GM23338 (cell line): ENCODE measurements around the gene ATP8B4. TPM values are rescaled to one million over a fixed set of nuclear protein-coding genes. Genes with fewer than 3 reads are reported as not detected.

Experiments
- ATAC-seq: fragments of 200-7000 bp; cut with Tn5 transposase; 3 replicates; pipeline ENCODE4 v1.9.1; 2020
- DNase-seq: peaks from one replicate; pipeline ENCODE4 v3.0.0-alpha.2; 2015; ENCODE audit warnings: low spot score
- H2AFZ ChIP-seq: fragments of 200-600 bp; sonication (generic); 2 replicates; pipeline ENCODE4 v1.8.0; 2016; ENCODE audit warnings: antibody characterized with exemption, mild to moderate bottlenecking, moderate library complexity
- H3F3A ChIP-seq: fragments of 200-600 bp; sonication (generic); replicated peaks from 2 replicates; pipeline ENCODE4 v1.8.0; 2017; ENCODE audit warnings: antibody characterized with exemption, mixed run types, low read depth
- H3K27ac ChIP-seq: fragments of 200-600 bp; sonication (generic); 2 replicates; pipeline ENCODE4 v1.6.1; 2016; ENCODE audit warnings: low read depth
- H3K27me3 ChIP-seq: fragments of 200-600 bp; sonication (generic); 2 replicates; pipeline ENCODE4 v1.8.0; 2016; ENCODE audit warnings: mild to moderate bottlenecking, mixed run types, moderate library complexity; ENCODE audit not compliant: insufficient read depth
- H3K36me3 ChIP-seq: fragments of 200-600 bp; sonication (generic); 2 replicates; pipeline ENCODE4 v1.8.0; 2016; ENCODE audit warnings: mild to moderate bottlenecking; ENCODE audit not compliant: insufficient read depth
- H3K4me1 ChIP-seq: fragments of 200-600 bp; sonication (generic); 2 replicates; pipeline ENCODE4 v1.8.0; 2016; ENCODE audit warnings: mild to moderate bottlenecking, moderate library complexity; ENCODE audit not compliant: insufficient read depth
- H3K4me2 ChIP-seq: fragments of 200-600 bp; sonication (generic); 2 replicates; pipeline ENCODE4 v1.7.1; 2017; ENCODE audit warnings: mixed run types
- H3K4me3 ChIP-seq: fragments of 200-600 bp; sonication (generic); 2 replicates; pipeline ENCODE4 v1.6.1; 2016; ENCODE audit warnings: mixed run types
- H3K79me2 ChIP-seq: fragments of 200-600 bp; sonication (generic); replicated peaks from 2 replicates; pipeline ENCODE4 v1.8.0; 2017; ENCODE audit warnings: mild to moderate bottlenecking; ENCODE audit not compliant: insufficient read depth
- H3K9me2 ChIP-seq: fragments of 200-600 bp; sonication (generic); 2 replicates; pipeline ENCODE4 v1.8.0; 2017; ENCODE audit not compliant: insufficient read depth
- H4K20me1 ChIP-seq: fragments of 200-600 bp; sonication (generic); replicated peaks from 2 replicates; pipeline ENCODE4 v1.8.0; 2017; ENCODE audit warnings: mild to moderate bottlenecking; ENCODE audit not compliant: insufficient read depth
- H3K27ac Mint-ChIP-seq: 2 replicates; pipeline ENCODE4 v1.8.0; 2020; ENCODE audit warnings: inconsistent platforms, mild to moderate bottlenecking, moderate library complexity, mixed read lengths
- H3K27me3 Mint-ChIP-seq: 3 replicates; pipeline ENCODE4 v1.8.0; 2022; ENCODE audit warnings: low read depth, mild to moderate bottlenecking, moderate library complexity, mixed read lengths, inconsistent platforms; ENCODE audit not compliant: insufficient read depth, poor library complexity
- H3K36me3 Mint-ChIP-seq: 3 replicates; pipeline ENCODE4 v1.8.0; 2021; ENCODE audit warnings: low read depth, mild to moderate bottlenecking, inconsistent platforms, moderate library complexity, mixed read lengths
- H3K4me1 Mint-ChIP-seq: 3 replicates; pipeline ENCODE4 v1.8.0; 2020; ENCODE audit warnings: mild to moderate bottlenecking, inconsistent platforms, mixed read lengths
- H3K4me3 Mint-ChIP-seq: 3 replicates; pipeline ENCODE4 v1.8.0; 2021; ENCODE audit warnings: moderate library complexity, mild to moderate bottlenecking, inconsistent platforms, mixed read lengths
- H3K9me3 Mint-ChIP-seq: 3 replicates; pipeline ENCODE4 v1.8.0; 2020; ENCODE audit warnings: moderate library complexity, mild to moderate bottlenecking, inconsistent platforms, mixed read lengths
- CREB1 ChIP-seq: fragments of 250-450 bp; sonication (Bioruptor Pico); IDR thresholded peaks from 2 replicates; pipeline ENCODE4 v1.5.0; 2020; ENCODE audit warnings: low read depth, mild to moderate bottlenecking, moderate library complexity
- EZH2 ChIP-seq: fragments of 200-600 bp; sonication (generic); IDR thresholded peaks from one replicate; pipeline ENCODE4 v1.8.0; 2017; ENCODE audit warnings: antibody characterized with exemption, mild to moderate bottlenecking, low read depth; ENCODE audit not compliant: unreplicated experiment
- EZH2phosphoT487 ChIP-seq: fragments of 200-600 bp; sonication (generic); IDR thresholded peaks from one replicate; pipeline ENCODE4 v1.8.1; 2018; ENCODE audit warnings: antibody characterized with exemption; ENCODE audit not compliant: unreplicated experiment
- polyA plus RNA-seq: library from polyadenylated mRNA; unstranded; fragments of >200 nt; fragmentation: Nextera tagmentation; extraction: Ambion mirVana; gene quantifications from 2 replicates; pipeline ENCODE4 v1.2.1, GENCODE V29; 2016
- total RNA-seq: library from RNA; depleted of rRNA; stranded (reverse); fragments of >200 nt; shearing (Covaris generic); gene quantifications from 2 replicates; pipeline ENCODE4 v1.2.3, GENCODE V29; 2014
- TF ChIP-seq, protein P1 (sequence below): fragments of 250-450 bp; sonication (Bioruptor Pico); IDR thresholded peaks from 2 replicates; pipeline ENCODE4 v1.5.0; 2020; ENCODE audit warnings: mild to moderate bottlenecking, moderate library complexity
- TF ChIP-seq, protein P2 (sequence below): IDR thresholded peaks from 2 replicates; pipeline ENCODE4 v1.6.1; 2016; ENCODE audit warnings: antibody characterized with exemption
- TF ChIP-seq, protein P3 (sequence below), 2 experiments: fragments of 200-600 bp in 1 of 2; sonication (generic) in 1 of 2; conservative IDR thresholded peaks; 2 replicates each; pipeline versions ENCODE4 v1.5.1 to v1.6.1; 2016 to 2017; ENCODE audit warnings: antibody characterized with exemption in 2 of 2, low read depth in 2 of 2, mild to moderate bottlenecking in 2 of 2, moderate library complexity in 1 of 2

Gene ATP8B4
- total and polyA plus RNA-seq, 2 experiments from 2014 or later: 0.24 TPM; not detected in 1

DNA sequence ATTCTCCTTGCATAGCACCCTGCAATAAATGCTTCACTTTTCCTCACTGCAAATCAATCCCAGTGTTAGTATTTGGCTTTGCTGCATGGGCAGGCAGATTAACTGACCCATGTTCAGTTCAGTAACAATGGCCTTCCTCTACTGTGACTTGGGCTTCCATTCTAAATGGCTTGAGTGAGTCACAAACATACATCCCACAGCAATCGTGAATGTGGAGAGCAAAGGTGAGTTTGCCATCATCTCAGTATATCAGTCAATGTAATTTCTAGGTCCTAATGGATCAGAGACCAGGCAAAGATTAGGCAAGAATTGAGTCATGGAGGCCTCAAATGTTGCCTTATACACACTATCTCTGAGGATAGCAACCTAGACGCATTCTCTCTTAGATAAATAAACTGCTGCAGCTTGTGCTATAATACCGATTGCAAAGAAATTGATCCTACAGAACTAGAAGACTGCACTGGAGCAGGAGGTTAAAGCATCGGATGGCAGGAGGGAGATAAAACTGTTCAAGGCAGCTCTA lies 8.3 kb upstream of the ATP8B4 start (continued):
- TF ChIP-seq, protein P1, sequence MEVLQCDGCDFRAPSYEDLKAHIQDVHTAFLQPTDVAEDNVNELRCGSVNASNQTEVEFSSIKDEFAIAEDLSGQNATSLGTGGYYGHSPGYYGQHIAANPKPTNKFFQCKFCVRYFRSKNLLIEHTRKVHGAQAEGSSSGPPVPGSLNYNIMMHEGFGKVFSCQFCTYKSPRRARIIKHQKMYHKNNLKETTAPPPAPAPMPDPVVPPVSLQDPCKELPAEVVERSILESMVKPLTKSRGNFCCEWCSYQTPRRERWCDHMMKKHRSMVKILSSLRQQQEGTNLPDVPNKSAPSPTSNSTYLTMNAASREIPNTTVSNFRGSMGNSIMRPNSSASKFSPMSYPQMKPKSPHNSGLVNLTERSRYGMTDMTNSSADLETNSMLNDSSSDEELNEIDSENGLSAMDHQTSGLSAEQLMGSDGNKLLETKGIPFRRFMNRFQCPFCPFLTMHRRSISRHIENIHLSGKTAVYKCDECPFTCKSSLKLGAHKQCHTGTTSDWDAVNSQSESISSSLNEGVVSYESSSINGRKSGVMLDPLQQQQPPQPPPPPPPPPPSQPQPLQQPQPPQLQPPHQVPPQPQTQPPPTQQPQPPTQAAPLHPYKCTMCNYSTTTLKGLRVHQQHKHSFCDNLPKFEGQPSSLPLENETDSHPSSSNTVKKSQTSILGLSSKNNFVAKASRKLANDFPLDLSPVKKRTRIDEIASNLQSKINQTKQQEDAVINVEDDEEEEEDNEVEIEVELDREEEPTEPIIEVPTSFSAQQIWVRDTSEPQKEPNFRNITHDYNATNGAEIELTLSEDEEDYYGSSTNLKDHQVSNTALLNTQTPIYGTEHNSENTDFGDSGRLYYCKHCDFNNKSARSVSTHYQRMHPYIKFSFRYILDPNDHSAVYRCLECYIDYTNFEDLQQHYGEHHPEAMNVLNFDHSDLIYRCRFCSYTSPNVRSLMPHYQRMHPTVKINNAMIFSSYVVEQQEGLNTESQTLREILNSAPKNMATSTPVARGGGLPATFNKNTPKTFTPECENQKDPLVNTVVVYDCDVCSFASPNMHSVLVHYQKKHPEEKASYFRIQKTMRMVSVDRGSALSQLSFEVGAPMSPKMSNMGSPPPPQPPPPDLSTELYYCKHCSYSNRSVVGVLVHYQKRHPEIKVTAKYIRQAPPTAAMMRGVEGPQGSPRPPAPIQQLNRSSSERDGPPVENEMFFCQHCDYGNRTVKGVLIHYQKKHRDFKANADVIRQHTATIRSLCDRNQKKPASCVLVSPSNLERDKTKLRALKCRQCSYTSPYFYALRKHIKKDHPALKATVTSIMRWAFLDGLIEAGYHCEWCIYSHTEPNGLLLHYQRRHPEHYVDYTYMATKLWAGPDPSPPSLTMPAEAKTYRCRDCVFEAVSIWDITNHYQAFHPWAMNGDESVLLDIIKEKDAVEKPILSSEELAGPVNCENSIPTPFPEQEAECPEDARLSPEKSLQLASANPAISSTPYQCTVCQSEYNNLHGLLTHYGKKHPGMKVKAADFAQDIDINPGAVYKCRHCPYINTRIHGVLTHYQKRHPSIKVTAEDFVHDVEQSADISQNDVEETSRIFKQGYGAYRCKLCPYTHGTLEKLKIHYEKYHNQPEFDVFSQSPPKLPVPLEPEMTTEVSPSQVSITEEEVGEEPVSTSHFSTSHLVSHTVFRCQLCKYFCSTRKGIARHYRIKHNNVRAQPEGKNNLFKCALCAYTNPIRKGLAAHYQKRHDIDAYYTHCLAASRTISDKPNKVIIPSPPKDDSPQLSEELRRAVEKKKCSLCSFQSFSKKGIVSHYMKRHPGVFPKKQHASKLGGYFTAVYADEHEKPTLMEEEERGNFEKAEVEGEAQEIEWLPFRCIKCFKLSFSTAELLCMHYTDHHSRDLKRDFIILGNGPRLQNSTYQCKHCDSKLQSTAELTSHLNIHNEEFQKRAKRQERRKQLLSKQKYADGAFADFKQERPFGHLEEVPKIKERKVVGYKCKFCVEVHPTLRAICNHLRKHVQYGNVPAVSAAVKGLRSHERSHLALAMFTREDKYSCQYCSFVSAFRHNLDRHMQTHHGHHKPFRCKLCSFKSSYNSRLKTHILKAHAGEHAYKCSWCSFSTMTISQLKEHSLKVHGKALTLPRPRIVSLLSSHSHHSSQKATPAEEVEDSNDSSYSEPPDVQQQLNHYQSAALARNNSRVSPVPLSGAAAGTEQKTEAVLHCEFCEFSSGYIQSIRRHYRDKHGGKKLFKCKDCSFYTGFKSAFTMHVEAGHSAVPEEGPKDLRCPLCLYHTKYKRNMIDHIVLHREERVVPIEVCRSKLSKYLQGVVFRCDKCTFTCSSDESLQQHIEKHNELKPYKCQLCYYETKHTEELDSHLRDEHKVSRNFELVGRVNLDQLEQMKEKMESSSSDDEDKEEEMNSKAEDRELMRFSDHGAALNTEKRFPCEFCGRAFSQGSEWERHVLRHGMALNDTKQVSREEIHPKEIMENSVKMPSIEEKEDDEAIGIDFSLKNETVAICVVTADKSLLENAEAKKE (CRISPR knock-in tag): no peak
- TF ChIP-seq, protein P2, sequence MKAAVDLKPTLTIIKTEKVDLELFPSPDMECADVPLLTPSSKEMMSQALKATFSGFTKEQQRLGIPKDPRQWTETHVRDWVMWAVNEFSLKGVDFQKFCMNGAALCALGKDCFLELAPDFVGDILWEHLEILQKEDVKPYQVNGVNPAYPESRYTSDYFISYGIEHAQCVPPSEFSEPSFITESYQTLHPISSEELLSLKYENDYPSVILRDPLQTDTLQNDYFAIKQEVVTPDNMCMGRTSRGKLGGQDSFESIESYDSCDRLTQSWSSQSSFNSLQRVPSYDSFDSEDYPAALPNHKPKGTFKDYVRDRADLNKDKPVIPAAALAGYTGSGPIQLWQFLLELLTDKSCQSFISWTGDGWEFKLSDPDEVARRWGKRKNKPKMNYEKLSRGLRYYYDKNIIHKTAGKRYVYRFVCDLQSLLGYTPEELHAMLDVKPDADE: no peak

DNA sequence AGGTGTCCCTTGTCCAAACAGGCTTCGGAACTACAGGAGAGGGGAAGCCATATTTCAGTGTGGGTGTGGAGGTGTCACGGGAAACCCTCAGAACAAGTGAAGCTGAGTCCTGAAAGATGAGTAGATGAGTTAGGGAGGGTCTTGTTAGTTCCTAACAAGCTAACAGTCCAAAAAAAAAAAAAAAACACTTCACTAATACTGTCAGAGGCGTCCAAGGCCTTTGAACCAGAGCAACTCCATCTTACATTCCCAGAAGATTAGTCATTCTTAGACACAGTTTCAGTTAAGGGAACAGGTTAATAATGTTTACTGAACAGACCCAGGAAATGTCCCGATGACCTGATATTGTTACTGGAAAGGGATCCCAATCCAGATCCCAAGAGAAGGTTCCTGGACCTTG lies 7.0 kb upstream of the ATP8B4 start:
- Histone ChIP-seq H2AFZ (no peak overlapping the region), H3F3A (no peaks in the 10 kb centered on the region), H3K27ac (no peak overlapping the region), H3K4me3 (no peak overlapping the region), H3K9me2 (no peaks in the 10 kb centered on the region; the same call in 1 of the 2 replicates), H3K27me3 (no peaks in the 10 kb centered on the region), H3K4me2 (no peak overlapping the region), H3K36me3 (no peaks in the 10 kb centered on the region), H4K20me1 (no peaks in the 10 kb centered on the region), H3K79me2 (no peaks in the 10 kb centered on the region), H3K4me1 (peaks cover 5% of the 10 kb centered on the region; the same call in 1 of the 2 replicates)
- Mint-ChIP-seq H3K4me1 (peaks cover 12% of the 10 kb centered on the region), H3K27me3 (peaks cover 2% of the 10 kb centered on the region), H3K27ac (no peak overlapping the region), H3K9me3 (no peaks in the 10 kb centered on the region), H3K36me3 (no peaks in the 10 kb centered on the region), H3K4me3 (no peak overlapping the region)
- ATAC-seq (no peak), DNase-seq (no peak)
- TF ChIP-seq EZH2phosphoT487 (no peak), EZH2 (no peak), CREB1 (CRISPR knock-in tag) (no peak)
- TF ChIP-seq, protein P3, sequence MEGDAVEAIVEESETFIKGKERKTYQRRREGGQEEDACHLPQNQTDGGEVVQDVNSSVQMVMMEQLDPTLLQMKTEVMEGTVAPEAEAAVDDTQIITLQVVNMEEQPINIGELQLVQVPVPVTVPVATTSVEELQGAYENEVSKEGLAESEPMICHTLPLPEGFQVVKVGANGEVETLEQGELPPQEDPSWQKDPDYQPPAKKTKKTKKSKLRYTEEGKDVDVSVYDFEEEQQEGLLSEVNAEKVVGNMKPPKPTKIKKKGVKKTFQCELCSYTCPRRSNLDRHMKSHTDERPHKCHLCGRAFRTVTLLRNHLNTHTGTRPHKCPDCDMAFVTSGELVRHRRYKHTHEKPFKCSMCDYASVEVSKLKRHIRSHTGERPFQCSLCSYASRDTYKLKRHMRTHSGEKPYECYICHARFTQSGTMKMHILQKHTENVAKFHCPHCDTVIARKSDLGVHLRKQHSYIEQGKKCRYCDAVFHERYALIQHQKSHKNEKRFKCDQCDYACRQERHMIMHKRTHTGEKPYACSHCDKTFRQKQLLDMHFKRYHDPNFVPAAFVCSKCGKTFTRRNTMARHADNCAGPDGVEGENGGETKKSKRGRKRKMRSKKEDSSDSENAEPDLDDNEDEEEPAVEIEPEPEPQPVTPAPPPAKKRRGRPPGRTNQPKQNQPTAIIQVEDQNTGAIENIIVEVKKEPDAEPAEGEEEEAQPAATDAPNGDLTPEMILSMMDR (conservative IDR thresholded peaks at IDR 0.05; ENCODE audit: low read depth in 2 of 2): no peak
- TF ChIP-seq, protein P1 (CRISPR knock-in tag): no peak
